HEK293T (cell line): Measurements from ENCODE around the gene STN1.

Source experiments
- FOXA1 ChIP-seq: fragments of 450-650 bp; IDR thresholded peaks from 2 replicates; pipeline ENCODE4 v1.6.1; 2016; ENCODE audit warnings: mild to moderate bottlenecking
- SP1 ChIP-seq: fragments of 450-650 bp; IDR thresholded peaks from 2 replicates; pipeline ENCODE4 v1.6.1; 2017
- TF ChIP-seq, protein P1 (sequence below): fragments of 450-650 bp; IDR thresholded peaks from 2 replicates; pipeline ENCODE4 v1.6.1; 2016

DNA sequence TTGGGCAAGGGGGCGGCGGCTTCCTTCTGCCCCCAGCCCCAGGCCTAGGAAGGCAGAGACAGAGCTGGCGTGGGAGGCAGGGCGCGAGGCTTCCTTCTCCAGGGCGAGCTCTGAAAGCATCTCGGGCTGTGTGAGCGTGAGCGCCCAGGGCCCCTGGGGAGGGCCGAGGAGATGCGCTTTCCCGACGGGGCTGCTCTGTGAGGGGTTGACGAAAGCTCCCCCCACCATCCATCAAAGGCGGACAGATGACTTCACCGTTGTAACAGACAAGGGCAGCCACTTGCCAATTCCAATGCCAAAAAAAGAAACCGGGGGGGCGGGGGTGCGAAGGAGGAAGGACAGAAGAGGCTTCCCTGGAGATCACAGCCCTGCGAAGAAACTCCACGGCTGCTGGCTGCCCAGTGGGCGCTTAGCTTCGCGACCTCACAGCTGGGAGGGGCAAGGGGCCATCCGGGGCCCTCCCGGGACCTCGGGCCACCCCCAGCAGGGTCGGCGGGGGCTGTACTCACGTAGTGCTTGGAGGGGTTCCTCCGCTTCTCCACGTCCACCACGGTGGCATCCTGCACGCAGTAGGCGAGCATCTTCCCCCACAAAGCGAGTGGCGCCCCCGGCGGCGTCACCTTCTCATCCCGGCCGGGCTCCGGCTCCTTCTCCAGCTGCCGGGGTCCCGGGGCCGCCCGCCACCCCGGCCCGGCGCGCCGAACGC lies 63.1 kb downstream of the STN1 start:
- no peak for TF ChIP-seq FOXA1
- TF ChIP-seq, protein P1, sequence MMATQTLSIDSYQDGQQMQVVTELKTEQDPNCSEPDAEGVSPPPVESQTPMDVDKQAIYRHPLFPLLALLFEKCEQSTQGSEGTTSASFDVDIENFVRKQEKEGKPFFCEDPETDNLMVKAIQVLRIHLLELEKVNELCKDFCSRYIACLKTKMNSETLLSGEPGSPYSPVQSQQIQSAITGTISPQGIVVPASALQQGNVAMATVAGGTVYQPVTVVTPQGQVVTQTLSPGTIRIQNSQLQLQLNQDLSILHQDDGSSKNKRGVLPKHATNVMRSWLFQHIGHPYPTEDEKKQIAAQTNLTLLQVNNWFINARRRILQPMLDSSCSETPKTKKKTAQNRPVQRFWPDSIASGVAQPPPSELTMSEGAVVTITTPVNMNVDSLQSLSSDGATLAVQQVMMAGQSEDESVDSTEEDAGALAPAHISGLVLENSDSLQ: peak; percentile 41
- no peak for TF ChIP-seq SP1
